Panc1 (cell line): ENCODE data around the gene TMEM242. TPM values are rescaled to one million over a fixed set of nuclear protein-coding genes. Genes with fewer than 3 reads are reported as not detected.

Experiments
- ATAC-seq: fragments of 200-7000 bp; cut with Tn5 transposase; 2 replicates; pipeline ENCODE4 v1.9.1; 2020; ENCODE audit warnings: mild to moderate bottlenecking, moderate library complexity
- BruUV-seq: library from RNA; stranded (reverse); fragments of 400-500 nt; replicated peaks from 2 replicates; lab custom pipeline; 2021; lab: Mats Ljungman, UMichigan
- CTCF ChIA-PET: fragments of 300-600 bp; sonication (Branson Sonifier 250); formaldehyde crosslinking; loops from one replicate; lab custom pipeline; 2022; ENCODE audit warnings: antibody characterized with exemption; lab: Charles Lee
- POLR2A ChIA-PET: fragments of 300-600 bp; sonication (Branson Sonifier 250); formaldehyde crosslinking; loops from one replicate; lab custom pipeline; 2022; ENCODE audit warnings: antibody characterized with exemption; lab: Charles Lee
- DNase-seq: peaks from one replicate; pipeline ENCODE4 v3.0.0-alpha.2; 2010; ENCODE audit warnings: low read depth, low spot score
- H3K27ac ChIP-seq: 2 replicates; pipeline ENCODE4 v1.5.1; 2011; ENCODE audit warnings: mild to moderate bottlenecking, low read length, inconsistent platforms
- H3K27me3 ChIP-seq: fragments of 200-500 bp; sonication (Bioruptor generic); 2 replicates; pipeline ENCODE4 v1.6.0; 2014; ENCODE audit warnings: low read length, inconsistent platforms; ENCODE audit not compliant: control insufficient read depth, insufficient read depth
- H3K36me3 ChIP-seq: fragments of 200-500 bp; sonication (Bioruptor generic); 2 replicates; pipeline ENCODE4 v1.5.1; 2014; ENCODE audit warnings: inconsistent platforms, mild to moderate bottlenecking, low read length, moderate library complexity; ENCODE audit not compliant: control insufficient read depth, insufficient read depth
- H3K4me1 ChIP-seq: 2 replicates; pipeline ENCODE4 v1.5.1; 2011; ENCODE audit warnings: inconsistent platforms, mild to moderate bottlenecking, low read length, moderate library complexity; ENCODE audit not compliant: control insufficient read depth, insufficient read depth
- H3K4me3 ChIP-seq, 2 experiments: 2 replicates each; pipeline ENCODE4 v1.5.1; 2011 to 2012; ENCODE audit warnings: low read depth in 2 of 2, low read length in 2 of 2, mild to moderate bottlenecking in 2 of 2, inconsistent platforms in 1 of 2, moderate library complexity in 1 of 2
- H3K9me3 ChIP-seq: fragments of 200-500 bp; sonication (Bioruptor generic); 2 replicates; pipeline ENCODE4 v1.5.1; 2014; ENCODE audit warnings: low read depth, mild to moderate bottlenecking, inconsistent platforms, low read length, moderate library complexity; ENCODE audit not compliant: control insufficient read depth, insufficient read depth
- POLR2AphosphoS5 ChIP-seq: IDR thresholded peaks from 2 replicates; pipeline ENCODE4 v1.6.1; 2012; ENCODE audit warnings: mild to moderate bottlenecking, low read depth, low read length, moderate library complexity
- SIN3A ChIP-seq: IDR thresholded peaks from 2 replicates; pipeline ENCODE4 v1.6.1; 2012; ENCODE audit warnings: low read depth, mild to moderate bottlenecking, low read length, moderate library complexity, borderline replicate concordance; ENCODE audit not compliant: insufficient read depth
- TCF7L2 ChIP-seq: IDR thresholded peaks from 2 replicates; pipeline ENCODE4 v1.6.1; 2011; ENCODE audit warnings: mild to moderate bottlenecking, low read depth, low read length, inconsistent platforms
- in situ Hi-C: cut with HindIII; loops from 2 replicates; pipeline ENCODE4 v1.10.0; 2016; ENCODE audit warnings: low sequenced_read_pairs, low pct_unique_long_range_greater_than_20kb
- intact Hi-C: fragments of 100-400 bp; cut with micrococcal nuclease; formaldehyde crosslinking; loops from one replicate; pipeline ENCODE4 v1.10.0; 2022; ENCODE audit not compliant: unreplicated experiment
- total RNA-seq: library from RNA; stranded (reverse); gene quantifications from one replicate; pipeline ENCODE4 v1.2.1, GENCODE V29; 2021; ENCODE audit not compliant: unreplicated experiment
- TF ChIP-seq, protein P1 (sequence below): fragments of 450-650 bp; IDR thresholded peaks from 2 replicates; pipeline ENCODE4 v1.5.1; 2017; ENCODE audit warnings: mild to moderate bottlenecking
- TF ChIP-seq, protein P2 (sequence below), 2 experiments: IDR thresholded peaks; 2 replicates each; pipeline ENCODE4 v1.6.1; 2011 to 2012; ENCODE audit warnings: low read depth in 2 of 2, control low read depth in 1 of 2, low read length in 1 of 2, mild to moderate bottlenecking in 1 of 2, moderate library complexity in 1 of 2; ENCODE audit not compliant: insufficient read depth in 1 of 2

TMEM242 gene
- total RNA-seq, 1 experiment from 2014 or later = 6.8 TPM

DNA sequence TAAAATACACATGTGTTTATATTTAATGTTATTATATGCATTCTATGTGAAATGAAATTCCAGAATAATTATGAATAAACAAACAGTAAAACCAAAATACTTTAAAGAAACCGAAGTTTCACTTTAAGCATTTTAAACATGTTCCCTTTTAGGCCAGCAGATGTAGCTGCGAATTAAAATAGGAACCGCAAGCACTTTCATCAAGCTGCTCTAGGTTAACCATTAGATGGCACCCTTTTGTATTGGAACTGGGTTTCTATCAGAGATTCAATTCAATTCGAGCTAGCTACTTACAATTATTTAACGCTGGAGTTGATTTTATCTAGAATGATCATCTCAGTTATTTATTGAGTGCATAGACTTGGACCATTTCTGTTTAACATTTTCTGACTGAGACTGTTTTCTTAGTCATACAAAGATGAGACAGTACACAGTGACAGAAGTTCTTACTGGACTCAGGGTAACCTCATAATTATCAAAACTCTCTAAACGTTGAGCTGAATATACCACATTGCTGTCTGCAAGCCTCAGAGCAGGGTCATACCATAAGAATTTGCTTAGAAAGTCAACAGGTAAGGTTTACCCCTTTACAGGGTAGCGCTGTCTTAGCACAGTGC, 8.5 kb downstream of the TMEM242 start:
- intact Hi-C loops (loop anchor here (2.0 kb wide), 2 partner anchors 282 to 352 kb away; no protein-coding TSS in a partner anchor), in situ Hi-C loops (loop anchor here (25.0 kb wide), 1 partner anchor 347 kb away; no protein-coding TSS in a partner anchor)
- H3K27ac ChIP-seq = no peak overlapping the region
- BruUV-seq = no TSS peak
- TF ChIP-seq, protein P1, sequence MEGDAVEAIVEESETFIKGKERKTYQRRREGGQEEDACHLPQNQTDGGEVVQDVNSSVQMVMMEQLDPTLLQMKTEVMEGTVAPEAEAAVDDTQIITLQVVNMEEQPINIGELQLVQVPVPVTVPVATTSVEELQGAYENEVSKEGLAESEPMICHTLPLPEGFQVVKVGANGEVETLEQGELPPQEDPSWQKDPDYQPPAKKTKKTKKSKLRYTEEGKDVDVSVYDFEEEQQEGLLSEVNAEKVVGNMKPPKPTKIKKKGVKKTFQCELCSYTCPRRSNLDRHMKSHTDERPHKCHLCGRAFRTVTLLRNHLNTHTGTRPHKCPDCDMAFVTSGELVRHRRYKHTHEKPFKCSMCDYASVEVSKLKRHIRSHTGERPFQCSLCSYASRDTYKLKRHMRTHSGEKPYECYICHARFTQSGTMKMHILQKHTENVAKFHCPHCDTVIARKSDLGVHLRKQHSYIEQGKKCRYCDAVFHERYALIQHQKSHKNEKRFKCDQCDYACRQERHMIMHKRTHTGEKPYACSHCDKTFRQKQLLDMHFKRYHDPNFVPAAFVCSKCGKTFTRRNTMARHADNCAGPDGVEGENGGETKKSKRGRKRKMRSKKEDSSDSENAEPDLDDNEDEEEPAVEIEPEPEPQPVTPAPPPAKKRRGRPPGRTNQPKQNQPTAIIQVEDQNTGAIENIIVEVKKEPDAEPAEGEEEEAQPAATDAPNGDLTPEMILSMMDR = peak; percentile 91; the same call in 1 of the 2 replicates
- no peak for TF ChIP-seq SIN3A
- H3K4me1 ChIP-seq = peaks cover 9% of the 10 kb centered on the region
- peak; percentile 85 for ATAC-seq
- DNase-seq = peak; percentile 59
- no peaks in the 10 kb centered on the region for H3K27me3 ChIP-seq
- H3K9me3 ChIP-seq = no peaks in the 10 kb centered on the region
- no peak overlapping the region for H3K4me3 ChIP-seq
- CTCF ChIA-PET = interaction anchor here (0.6 to 1.1 kb wide), 8 partner anchors 9 to 1053 kb away, joined by 3 to 10 read pairs (median 3); no protein-coding TSS in a partner anchor
- POLR2A ChIA-PET = no interaction called here
- no peaks in the 10 kb centered on the region; the same call in 1 of the 2 replicates for H3K36me3 ChIP-seq

DNA sequence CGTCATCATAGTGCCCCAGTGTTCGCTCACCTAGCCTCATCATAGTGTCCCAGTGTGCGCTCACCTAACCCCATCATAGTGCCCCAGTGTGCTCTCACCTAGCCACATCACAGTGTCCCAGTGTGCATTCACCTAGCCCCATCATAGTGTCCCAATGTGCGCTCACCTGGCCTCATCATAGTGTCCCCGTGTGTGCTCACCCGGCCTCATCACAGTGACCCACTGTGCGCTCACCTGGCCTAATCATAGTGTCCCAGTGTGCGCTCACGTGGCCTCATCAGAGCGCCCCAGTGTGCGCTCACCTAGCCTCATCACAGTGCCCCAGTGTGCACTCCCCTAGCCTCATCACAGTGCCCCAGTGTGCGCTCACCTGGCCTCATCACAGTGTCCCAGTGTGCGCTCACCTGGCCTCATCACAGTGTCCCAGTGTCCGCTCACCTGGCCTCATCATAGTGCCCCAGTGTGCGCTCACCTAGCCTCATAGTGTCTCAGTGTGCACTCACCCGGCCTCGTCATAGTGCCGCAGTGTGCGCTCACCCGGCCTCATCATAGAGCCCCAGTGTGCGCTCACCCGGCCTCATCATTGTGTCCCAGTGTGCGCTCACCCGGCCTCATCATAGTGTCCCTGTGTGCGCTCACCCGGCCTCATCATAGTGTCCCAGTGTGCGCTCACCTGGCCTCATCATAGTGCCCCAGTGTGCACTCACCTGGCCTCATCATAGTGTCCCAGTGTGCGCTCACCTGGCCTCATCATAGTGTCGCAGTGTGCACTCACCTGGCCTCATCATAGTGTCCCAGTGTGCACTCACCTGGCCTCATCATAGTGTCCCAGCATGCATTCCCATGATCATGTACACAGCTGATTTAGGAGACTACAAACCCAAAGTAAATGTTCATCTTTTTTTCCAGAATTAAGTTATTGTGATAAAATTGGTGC, 9.5 kb downstream of the TMEM242 start:
- H3K4me3 ChIP-seq = no peak overlapping the region
- no peaks in the 10 kb centered on the region for H3K27me3 ChIP-seq
- no peak for TF ChIP-seq SIN3A
- TF ChIP-seq, protein P1 = no peak
- TF ChIP-seq, protein P2, sequence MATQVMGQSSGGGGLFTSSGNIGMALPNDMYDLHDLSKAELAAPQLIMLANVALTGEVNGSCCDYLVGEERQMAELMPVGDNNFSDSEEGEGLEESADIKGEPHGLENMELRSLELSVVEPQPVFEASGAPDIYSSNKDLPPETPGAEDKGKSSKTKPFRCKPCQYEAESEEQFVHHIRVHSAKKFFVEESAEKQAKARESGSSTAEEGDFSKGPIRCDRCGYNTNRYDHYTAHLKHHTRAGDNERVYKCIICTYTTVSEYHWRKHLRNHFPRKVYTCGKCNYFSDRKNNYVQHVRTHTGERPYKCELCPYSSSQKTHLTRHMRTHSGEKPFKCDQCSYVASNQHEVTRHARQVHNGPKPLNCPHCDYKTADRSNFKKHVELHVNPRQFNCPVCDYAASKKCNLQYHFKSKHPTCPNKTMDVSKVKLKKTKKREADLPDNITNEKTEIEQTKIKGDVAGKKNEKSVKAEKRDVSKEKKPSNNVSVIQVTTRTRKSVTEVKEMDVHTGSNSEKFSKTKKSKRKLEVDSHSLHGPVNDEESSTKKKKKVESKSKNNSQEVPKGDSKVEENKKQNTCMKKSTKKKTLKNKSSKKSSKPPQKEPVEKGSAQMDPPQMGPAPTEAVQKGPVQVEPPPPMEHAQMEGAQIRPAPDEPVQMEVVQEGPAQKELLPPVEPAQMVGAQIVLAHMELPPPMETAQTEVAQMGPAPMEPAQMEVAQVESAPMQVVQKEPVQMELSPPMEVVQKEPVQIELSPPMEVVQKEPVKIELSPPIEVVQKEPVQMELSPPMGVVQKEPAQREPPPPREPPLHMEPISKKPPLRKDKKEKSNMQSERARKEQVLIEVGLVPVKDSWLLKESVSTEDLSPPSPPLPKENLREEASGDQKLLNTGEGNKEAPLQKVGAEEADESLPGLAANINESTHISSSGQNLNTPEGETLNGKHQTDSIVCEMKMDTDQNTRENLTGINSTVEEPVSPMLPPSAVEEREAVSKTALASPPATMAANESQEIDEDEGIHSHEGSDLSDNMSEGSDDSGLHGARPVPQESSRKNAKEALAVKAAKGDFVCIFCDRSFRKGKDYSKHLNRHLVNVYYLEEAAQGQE (IDR thresholded peaks at IDR 0.05; ENCODE audit: insufficient read depth in 1 of 2, low read depth in 2 of 2, low read length in 1 of 2) = no peak
- TF ChIP-seq POLR2AphosphoS5 = no peak
- no peak for TF ChIP-seq TCF7L2
- POLR2A ChIA-PET = no interaction called here
- H3K9me3 ChIP-seq = no peaks in the 10 kb centered on the region
- peaks cover 9% of the 10 kb centered on the region for H3K4me1 ChIP-seq
- in situ Hi-C loops = loop anchor here (25.0 kb wide), 1 partner anchor 349 kb away; no protein-coding TSS in a partner anchor
- no TSS peak for BruUV-seq
- ATAC-seq = no peak
- H3K36me3 ChIP-seq = no peaks in the 10 kb centered on the region; the same call in 1 of the 2 replicates
- CTCF ChIA-PET = interaction anchor here (0.6 to 1.1 kb wide), 2 partner anchors 299 to 1054 kb away, joined by 3 read pairs; no protein-coding TSS in a partner anchor
- no peak for DNase-seq
- intact Hi-C loops = loop anchor here (2.0 kb wide), 2 partner anchors 283 to 353 kb away; no protein-coding TSS in a partner anchor
- H3K27ac ChIP-seq = no peak overlapping the region
